Esophagus squamous epithelium (tissue), 5 donors: ENCODE results near the gene CCBE1. TPM values are rescaled to one million over a fixed set of nuclear protein-coding genes. Genes with fewer than 3 reads are reported as not detected.

ENCODE experiments used
- DNase-seq: peaks from one replicate; lab custom pipeline; 2025; lab: John Stamatoyannopoulos, UW
- H3K27ac ChIP-seq, 4 donors: fragments of 200-600 bp; sonication (generic); one replicate each; pipeline ENCODE4 v1.5.1; 2016 to 2019; ENCODE audit warnings: mild to moderate bottlenecking in 1 of 4
- H3K27me3 ChIP-seq, 4 donors: fragments of 200-600 bp; sonication (generic); 1 replicate in 3 of 4; 2 replicates in 1 of 4; pipeline versions ENCODE4 v1.5.1 to v1.6.0; 2017 to 2021; ENCODE audit warnings: antibody characterized with exemption in 1 of 4
- H3K36me3 ChIP-seq, 3 donors: fragments of 200-600 bp; sonication (generic); one replicate each; pipeline ENCODE4 v1.5.1; 2016 to 2019
- H3K4me1 ChIP-seq, 3 donors: fragments of 200-600 bp; sonication (generic); one replicate each; pipeline ENCODE4 v1.5.1; 2017 to 2019
- H3K4me3 ChIP-seq, 4 donors: fragments of 200-600 bp; sonication (generic); 1 replicate in 3 of 4; 2 replicates in 1 of 4; pipeline ENCODE4 v1.5.1; 2016 to 2019; ENCODE audit warnings: mild to moderate bottlenecking in 2 of 4, moderate library complexity in 1 of 4
- H3K9me3 ChIP-seq, 3 donors: fragments of 200-600 bp; sonication (generic); one replicate each; pipeline ENCODE4 v1.5.1; 2016 to 2019
- CTCF ChIP-seq, 6 experiments: fragments of 450-650 bp in 4 of 6; fragments of 200-600 bp in 2 of 6; sonication (generic) in 2 of 6; IDR thresholded peaks; one replicate each; pipeline ENCODE4 v1.5.1; 2016 to 2019; ENCODE audit warnings: antibody characterized with exemption in 6 of 6, mild to moderate bottlenecking in 4 of 6, moderate library complexity in 4 of 6
- POLR2A ChIP-seq, 4 donors: fragments of 450-650 bp; IDR thresholded peaks; one replicate each; pipeline ENCODE4 v1.6.1; 2017; ENCODE audit warnings: antibody characterized with exemption in 4 of 4, mild to moderate bottlenecking in 4 of 4, moderate library complexity in 3 of 4
- WGBS, 2 donors: methylation state at CpG; one replicate each; pipeline ENCODE4 v1.1.5; 2018; 5-methylcytosine and 5-hydroxymethylcytosine counted together
- intact Hi-C: fragments of 100-400 bp; cut with DNase I; formaldehyde crosslinking; loops from one replicate; pipeline ENCODE4 v1.15.0; 2022
- total RNA-seq, 4 donors: library from RNA; depleted of rRNA; stranded (reverse); fragments of >200 nt; gene quantifications; one replicate each; pipeline ENCODE4 v1.1.0, GENCODE V29; 2016
- donor health status: DM: yes; HTN: yes; CAD: no.

CCBE1 gene
- total RNA-seq, 4 donors from 2014 or later: 0.34 to 4.6 (median 1.3) TPM

- WGBS, 2 donors: 29 to 62% methylated on average over 1 of the region's 1 CpG
- Histone ChIP-seq H3K4me1 (no peaks in the 10 kb centered on the region), H3K36me3 (no peaks in the 10 kb centered on the region), H3K9me3 (no peaks in the 10 kb centered on the region), H3K4me3 (no peak overlapping the region), H3K27me3 (peaks cover 0 to 5% (median 0%) of the 10 kb centered on the region in 4 donors), H3K27ac (no peak overlapping the region)
- DNase-seq: no peak
- TF ChIP-seq CTCF (IDR thresholded peaks at IDR 0.05) (no peak), POLR2A (IDR thresholded peaks at IDR 0.05) (no peak)
- intact Hi-C loops: no loop called here
Observed at GRCh38 chr18:59431131-59431530, 266.1 kb downstream of the CCBE1 start.

DNA sequence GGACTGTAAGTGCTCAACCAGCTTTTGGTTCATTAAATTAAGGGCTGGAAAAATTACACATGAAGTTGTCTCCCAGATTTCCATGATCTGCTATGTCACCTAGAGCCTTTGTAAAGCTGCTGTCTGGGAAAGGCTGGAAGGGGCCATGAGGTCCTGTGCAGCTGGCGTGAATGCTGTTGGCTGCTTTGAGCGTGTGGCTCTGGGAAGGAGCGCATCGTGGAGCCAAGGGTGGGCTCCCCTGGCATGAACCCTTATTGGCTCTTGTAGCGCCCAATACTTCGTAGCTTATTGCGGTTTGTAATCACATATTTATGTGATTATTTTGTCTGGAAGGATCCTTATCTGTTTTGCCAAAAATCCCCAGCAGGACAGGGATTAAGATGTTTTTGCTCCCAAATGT lies 267.6 kb downstream of the CCBE1 start:
- WGBS, 2 donors: 86 to 93% methylated on average over 6 to 7 of the region's 7 CpGs
- Histone ChIP-seq H3K27ac (no peak overlapping the region), H3K27me3 (no peaks in the 10 kb centered on the region), H3K9me3 (no peaks in the 10 kb centered on the region), H3K4me1 (no peaks in the 10 kb centered on the region), H3K36me3 (no peaks in the 10 kb centered on the region), H3K4me3 (no peak overlapping the region)
- TF ChIP-seq CTCF (IDR thresholded peaks at IDR 0.05) (no peak), POLR2A (IDR thresholded peaks at IDR 0.05) (no peak)
- intact Hi-C loops: no loop called here
- no peak for DNase-seq

- H3K27ac ChIP-seq: no peak overlapping the region
- DNase-seq: no peak
- no peak overlapping the region for H3K4me3 ChIP-seq
- no peaks in the 10 kb centered on the region for H3K4me1 ChIP-seq
- intact Hi-C loops: no loop called here
- no peaks in the 10 kb centered on the region for H3K36me3 ChIP-seq
- no peaks in the 10 kb centered on the region for H3K27me3 ChIP-seq
- no peak for TF ChIP-seq CTCF (IDR thresholded peaks at IDR 0.05)
- TF ChIP-seq POLR2A (IDR thresholded peaks at IDR 0.05): no peak
- 70 to 82% methylated on average over 1 of the region's 1 CpG for WGBS, 2 donors
- H3K9me3 ChIP-seq: no peaks in the 10 kb centered on the region
Observed at GRCh38 chr18:59428018-59428417, 269.2 kb downstream of the CCBE1 start.

DNA sequence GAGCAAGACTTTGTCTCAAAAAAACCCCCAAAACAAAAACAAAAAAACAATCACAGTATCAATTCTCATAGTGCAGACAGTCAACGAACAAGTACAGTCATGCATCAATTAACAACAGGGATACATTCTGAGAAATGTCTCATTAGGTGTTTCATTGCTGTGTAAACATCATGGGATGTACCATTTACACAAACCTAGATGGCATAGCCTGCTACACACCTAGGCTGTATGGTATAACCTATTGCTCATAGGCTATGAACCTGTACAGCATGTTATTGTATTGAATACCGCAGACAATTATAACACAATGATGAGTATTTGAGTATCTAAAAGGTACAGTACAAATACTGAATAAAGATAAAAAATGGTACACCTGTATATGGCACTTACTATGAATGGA lies 270.4 kb downstream of the CCBE1 start:
- TF ChIP-seq POLR2A (IDR thresholded peaks at IDR 0.05): no peak
- TF ChIP-seq CTCF (IDR thresholded peaks at IDR 0.05): no peak
- DNase-seq: no peak
- 58 to 66% methylated on average over 2 of the region's 2 CpGs for WGBS, 2 donors

GRCh38 chr18:59423259-59423658 lies 274.0 kb downstream of the CCBE1 start:
- Histone ChIP-seq H3K27ac (no peak overlapping the region), H3K27me3 (peaks cover 0 to 14% (median 0%) of the 10 kb centered on the region in 4 donors), H3K4me3 (no peak overlapping the region), H3K4me1 (no peaks in the 10 kb centered on the region), H3K9me3 (no peaks in the 10 kb centered on the region), H3K36me3 (no peaks in the 10 kb centered on the region)
- no peak for DNase-seq
- intact Hi-C loops: no loop called here
- TF ChIP-seq CTCF (IDR thresholded peaks at IDR 0.05) (no peak), POLR2A (IDR thresholded peaks at IDR 0.05) (no peak)
- whole genome bisulfite sequencing, 2 donors: 11 to 19% methylated on average over 2 of the region's 2 CpGs

More for the DNA sequence above, 270.4 kb downstream of the CCBE1 start:
- Histone ChIP-seq H3K27me3 (no peaks in the 10 kb centered on the region), H3K4me3 (no peak overlapping the region), H3K36me3 (no peaks in the 10 kb centered on the region), H3K9me3 (no peaks in the 10 kb centered on the region), H3K27ac (no peak overlapping the region), H3K4me1 (no peaks in the 10 kb centered on the region)
- intact Hi-C loops: no loop called here
